Brain microvascular endothelial cell (primary cell): Measurements from ENCODE around the gene CTCFL.

ENCODE experiments used
- DNase-seq: peaks from one replicate; pipeline ENCODE4 v3.0.0-alpha.2; 2020
- H3K27ac ChIP-seq: fragments of 250-450 bp; sonication (Bioruptor Pico); 2 replicates; pipeline ENCODE4 v1.5.1; 2020; ENCODE audit warnings: mild to moderate bottlenecking, moderate library complexity
- H3K27me3 ChIP-seq: fragments of 250-450 bp; sonication (Bioruptor Pico); replicated peaks from 2 replicates; pipeline ENCODE4 v1.5.1; 2020; ENCODE audit warnings: mild to moderate bottlenecking
- H3K36me3 ChIP-seq: fragments of 250-450 bp; sonication (Bioruptor Pico); replicated peaks from 2 replicates; pipeline ENCODE4 v1.5.1; 2020; ENCODE audit warnings: mild to moderate bottlenecking
- H3K4me3 ChIP-seq: 2 replicates; pipeline ENCODE4 v1.5.1; 2011; ENCODE audit warnings: low read depth, mild to moderate bottlenecking, control low read depth, low read length, moderate library complexity
- in situ Hi-C: cut with HindIII; loops from 2 replicates; pipeline ENCODE4 v1.10.0; 2017; ENCODE audit warnings: low sequenced_read_pairs, low pct_ligation_motif_present
- TF ChIP-seq, protein P1 (sequence below): IDR thresholded peaks from 2 replicates; pipeline ENCODE4 v1.5.1; 2011; ENCODE audit warnings: low read depth, mild to moderate bottlenecking, moderate library complexity, low read length, control low read depth, inconsistent platforms; ENCODE audit errors: missing control alignments

Gene CTCFL

DNA sequence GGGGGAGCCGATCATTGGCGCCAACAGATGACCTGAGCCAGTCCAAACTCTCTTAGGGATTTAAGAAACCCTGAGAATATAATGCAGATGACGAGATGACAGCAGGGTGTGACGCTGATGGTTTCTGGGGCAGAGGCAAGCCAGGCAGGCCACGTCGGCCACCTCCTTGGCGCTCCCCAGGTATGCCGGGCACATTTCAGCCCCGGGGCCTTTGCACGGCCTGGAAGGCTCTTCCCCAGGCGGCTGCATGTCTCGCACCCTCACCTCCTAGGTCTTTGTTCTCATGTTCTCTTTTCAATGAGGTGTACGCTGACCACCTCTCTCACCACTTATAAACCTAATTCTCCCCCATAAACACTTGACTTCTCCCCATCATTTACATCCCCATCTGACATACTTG lies 68.8 kb downstream of the CTCFL start:
- TF ChIP-seq, protein P1, sequence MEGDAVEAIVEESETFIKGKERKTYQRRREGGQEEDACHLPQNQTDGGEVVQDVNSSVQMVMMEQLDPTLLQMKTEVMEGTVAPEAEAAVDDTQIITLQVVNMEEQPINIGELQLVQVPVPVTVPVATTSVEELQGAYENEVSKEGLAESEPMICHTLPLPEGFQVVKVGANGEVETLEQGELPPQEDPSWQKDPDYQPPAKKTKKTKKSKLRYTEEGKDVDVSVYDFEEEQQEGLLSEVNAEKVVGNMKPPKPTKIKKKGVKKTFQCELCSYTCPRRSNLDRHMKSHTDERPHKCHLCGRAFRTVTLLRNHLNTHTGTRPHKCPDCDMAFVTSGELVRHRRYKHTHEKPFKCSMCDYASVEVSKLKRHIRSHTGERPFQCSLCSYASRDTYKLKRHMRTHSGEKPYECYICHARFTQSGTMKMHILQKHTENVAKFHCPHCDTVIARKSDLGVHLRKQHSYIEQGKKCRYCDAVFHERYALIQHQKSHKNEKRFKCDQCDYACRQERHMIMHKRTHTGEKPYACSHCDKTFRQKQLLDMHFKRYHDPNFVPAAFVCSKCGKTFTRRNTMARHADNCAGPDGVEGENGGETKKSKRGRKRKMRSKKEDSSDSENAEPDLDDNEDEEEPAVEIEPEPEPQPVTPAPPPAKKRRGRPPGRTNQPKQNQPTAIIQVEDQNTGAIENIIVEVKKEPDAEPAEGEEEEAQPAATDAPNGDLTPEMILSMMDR: no peak
- in situ Hi-C loops: no loop called here
- Histone ChIP-seq H3K27me3 (no peaks in the 10 kb centered on the region), H3K27ac (no peak overlapping the region), H3K36me3 (no peaks in the 10 kb centered on the region), H3K4me3 (no peak overlapping the region)
- no peak for DNase-seq

DNA sequence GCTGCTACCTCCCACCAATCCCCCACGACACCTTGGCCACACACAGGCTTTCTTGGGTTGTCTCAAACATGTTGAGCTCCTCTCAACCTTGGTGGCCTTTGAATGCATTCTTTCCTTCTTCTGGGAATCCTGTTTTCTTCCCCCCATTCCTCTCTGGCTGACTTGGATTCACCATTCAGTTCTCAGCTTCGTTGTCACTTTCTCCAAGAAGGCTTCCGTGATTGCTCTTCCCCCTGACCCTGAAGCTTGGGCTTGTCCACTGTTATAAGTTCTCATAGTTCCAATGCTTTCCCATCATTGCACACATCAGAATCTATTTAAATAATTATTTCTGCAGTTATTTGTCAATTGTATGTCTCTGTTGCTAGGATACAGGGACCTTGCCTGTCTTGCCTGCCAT lies 69.6 kb downstream of the CTCFL start:
- no peak for DNase-seq
- in situ Hi-C loops: no loop called here
- Histone ChIP-seq H3K36me3 (no peaks in the 10 kb centered on the region), H3K4me3 (no peak overlapping the region), H3K27ac (no peak overlapping the region), H3K27me3 (no peaks in the 10 kb centered on the region)
- TF ChIP-seq, protein P1: no peak

DNA sequence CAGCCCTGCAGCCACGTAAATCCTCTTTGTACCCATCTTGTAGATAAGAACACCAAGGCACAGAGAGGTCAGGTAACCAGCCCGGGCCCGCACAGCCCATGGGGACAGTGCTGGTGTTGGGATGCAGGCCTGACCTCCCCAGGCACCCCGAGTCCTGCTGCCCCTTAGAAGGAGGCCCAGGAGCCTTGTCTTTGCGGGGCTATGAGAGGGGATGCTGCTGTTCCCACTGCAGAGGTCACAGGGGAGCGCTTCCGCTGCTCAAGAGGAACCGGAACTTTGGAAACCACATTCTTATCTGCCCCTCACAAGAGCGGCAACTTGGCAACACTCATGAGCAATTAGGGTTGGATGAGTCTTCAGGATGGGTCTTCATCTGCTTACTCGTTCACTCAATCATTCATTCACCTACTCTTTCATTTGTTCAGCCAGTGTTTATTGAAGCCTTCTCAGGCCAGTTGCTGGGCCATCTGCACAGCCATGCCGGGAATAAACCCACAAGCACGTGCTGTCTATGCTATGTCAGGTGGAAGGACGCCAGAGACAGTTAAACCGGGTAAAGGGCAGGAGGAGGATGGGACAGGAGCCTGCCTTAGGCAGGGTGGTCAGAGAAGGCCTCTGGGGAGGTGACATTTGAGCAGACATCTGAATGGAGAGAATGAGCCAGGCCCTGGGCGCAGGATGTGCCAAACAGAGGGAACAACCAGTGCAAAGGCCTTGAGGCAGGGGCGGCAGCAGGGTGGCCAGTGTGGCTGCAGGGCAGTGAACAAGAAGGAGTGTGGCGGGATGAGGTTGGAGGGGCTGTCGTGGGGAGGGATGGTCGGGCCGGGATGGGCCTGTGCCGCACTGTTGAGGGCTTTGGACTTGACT lies 72.9 kb downstream of the CTCFL start:
- TF ChIP-seq, protein P1: no peak
- DNase-seq: no peak
- Histone ChIP-seq H3K27ac (no peak overlapping the region), H3K27me3 (peaks cover 3% of the 10 kb centered on the region), H3K4me3 (no peak overlapping the region), H3K36me3 (no peaks in the 10 kb centered on the region)
- in situ Hi-C loops: no loop called here

DNA sequence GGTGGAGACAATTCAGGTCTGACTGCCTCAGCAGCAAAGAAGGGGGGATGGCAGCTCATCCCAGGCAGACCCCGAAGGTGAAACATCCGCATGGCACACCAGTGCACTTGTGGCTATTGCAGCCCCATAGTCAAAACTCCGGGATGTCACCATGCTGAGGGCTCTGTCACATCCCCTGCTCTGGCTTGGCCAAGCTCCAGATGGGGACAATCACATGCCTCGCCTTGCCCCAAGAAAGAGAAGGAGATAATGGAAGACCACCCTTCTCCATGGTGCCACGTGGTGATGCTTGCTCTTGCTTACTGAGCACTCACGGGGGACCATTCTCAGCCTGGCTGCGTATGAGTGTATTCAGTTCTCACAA lies 73.5 kb downstream of the CTCFL start:
- Histone ChIP-seq H3K27ac (no peak overlapping the region), H3K36me3 (no peaks in the 10 kb centered on the region), H3K27me3 (peaks cover 3% of the 10 kb centered on the region), H3K4me3 (no peak overlapping the region)
- TF ChIP-seq, protein P1: no peak
- DNase-seq: no peak
- in situ Hi-C loops: no loop called here

DNA sequence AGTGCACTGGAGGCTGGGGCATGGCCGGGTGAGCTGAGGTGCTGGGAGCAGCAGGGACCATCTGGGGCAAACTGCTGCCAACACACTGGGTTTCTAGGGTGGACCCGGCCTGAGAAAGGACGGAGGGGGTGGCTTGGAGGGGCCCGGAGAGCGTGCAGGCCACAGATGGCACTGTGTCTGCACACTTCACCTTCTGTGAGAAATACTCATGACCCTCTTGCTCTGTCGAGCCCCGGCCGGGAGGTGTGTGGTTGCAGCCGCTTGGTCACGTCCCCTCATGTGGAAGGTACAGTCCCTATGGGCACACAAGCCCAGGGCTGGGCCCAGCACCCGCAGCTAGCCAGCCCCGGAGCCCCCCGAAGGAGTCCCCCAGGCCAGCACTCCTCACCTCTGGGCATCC lies 74.0 kb downstream of the CTCFL start:
- no peak for DNase-seq
- TF ChIP-seq, protein P1: no peak
- in situ Hi-C loops: no loop called here
- Histone ChIP-seq H3K36me3 (no peaks in the 10 kb centered on the region), H3K27ac (no peak overlapping the region), H3K27me3 (peaks cover 3% of the 10 kb centered on the region), H3K4me3 (no peak overlapping the region)

DNA sequence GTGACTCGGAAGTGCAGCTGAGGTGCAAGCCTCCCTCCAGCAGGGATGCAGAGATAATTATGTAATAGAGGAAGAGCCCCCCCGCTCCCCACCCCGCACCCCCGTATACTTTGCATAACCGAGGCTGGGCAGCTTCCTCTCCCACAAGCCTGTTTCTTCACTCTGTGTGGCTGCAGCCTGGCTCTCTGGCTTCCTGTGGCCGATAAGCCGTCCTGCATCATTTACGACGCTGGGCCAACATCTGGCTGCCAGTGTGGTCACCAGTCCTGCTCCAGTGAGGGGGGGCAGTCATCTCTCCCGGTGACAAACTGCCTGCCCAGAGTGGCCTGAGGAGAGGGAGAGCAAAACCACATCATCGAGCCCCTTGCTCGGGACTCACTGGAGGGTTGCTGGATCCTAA lies 74.5 kb downstream of the CTCFL start:
- no peak for DNase-seq
- Histone ChIP-seq H3K4me3 (no peak overlapping the region), H3K27ac (no peak overlapping the region), H3K36me3 (no peaks in the 10 kb centered on the region), H3K27me3 (peaks cover 3% of the 10 kb centered on the region)
- TF ChIP-seq, protein P1: no peak
- in situ Hi-C loops: no loop called here
